HG03442 (cell line): ENCODE measurements around the gene YDJC.
"Not testable (repeated sequence)": the region's sequence is repeated elsewhere in the genome, so short reads cannot be mapped to it uniquely, and the experiment has no call there.

ENCODE experiments used
- ATAC-seq: cut with Tn5 transposase; IDR thresholded peaks from one replicate; pipeline ENCODE4 v1.9.1; 2021; ENCODE audit warnings: mild to moderate bottlenecking, moderate library complexity; ENCODE audit not compliant: unreplicated experiment

YDJC gene

GRCh38 chr22:21632931-21633330 is 3.1 kb upstream of the YDJC start:
- no peak for ATAC-seq

GRCh38 chr22:21632237-21632895 is 2.5 kb upstream of the YDJC start, which contains the start of gene CCDC116:
Gene CCDC116, plus strand, starts transcription at chr22:21632760. Its CDS starts 422 bp downstream, at chr22:21633182.
- no peak for ATAC-seq

GRCh38 chr22:21631025-21631424 is 1.2 kb upstream of the YDJC start:
- no peak for ATAC-seq

- no peak for ATAC-seq
Measured at GRCh38 chr22:21628386-21629254, 1.2 kb downstream of the YDJC start.

GRCh38 chr22:21626735-21627469 is 2.9 kb downstream of the YDJC start:
- ATAC-seq, result no peak

- no peak for ATAC-seq
Measured at GRCh38 chr22:21626073-21626734, 3.6 kb downstream of the YDJC start.

- no peak for ATAC-seq
Measured at GRCh38 chr22:21624880-21625791, 4.7 kb downstream of the YDJC start.

- ATAC-seq, result no peak
Measured at GRCh38 chr22:21624120-21624879, 5.5 kb downstream of the YDJC start.

- ATAC-seq, result no peak
Measured at GRCh38 chr22:21623648-21623970, 6.2 kb downstream of the YDJC start.

GRCh38 chr22:21622919-21623647 is 6.7 kb downstream of the YDJC start:
- ATAC-seq, result no peak

GRCh38 chr22:21622011-21622918 is 7.6 kb downstream of the YDJC start:
- ATAC-seq, result no peak

GRCh38 chr22:21621025-21621424 is 8.8 kb downstream of the YDJC start:
- ATAC-seq, result no peak

- ATAC-seq, result not testable (repeated sequence)
Measured at GRCh38 chr22:21617337-21617736, 12.5 kb downstream of the YDJC start.

GRCh38 chr22:21615731-21616130 is 14.1 kb downstream of the YDJC start:
- no peak for ATAC-seq

- ATAC-seq, result no peak
Measured at GRCh38 chr22:21613553-21614233, 16.1 kb downstream of the YDJC start.

- no peak for ATAC-seq
Measured at GRCh38 chr22:21612858-21613257, 17.0 kb downstream of the YDJC start.
